ENCODE measurements around the gene FABP3.
A peak's percentile ranks its signal among the peaks of the same experiment; 100 is the strongest.

FABP3 gene

DNA sequence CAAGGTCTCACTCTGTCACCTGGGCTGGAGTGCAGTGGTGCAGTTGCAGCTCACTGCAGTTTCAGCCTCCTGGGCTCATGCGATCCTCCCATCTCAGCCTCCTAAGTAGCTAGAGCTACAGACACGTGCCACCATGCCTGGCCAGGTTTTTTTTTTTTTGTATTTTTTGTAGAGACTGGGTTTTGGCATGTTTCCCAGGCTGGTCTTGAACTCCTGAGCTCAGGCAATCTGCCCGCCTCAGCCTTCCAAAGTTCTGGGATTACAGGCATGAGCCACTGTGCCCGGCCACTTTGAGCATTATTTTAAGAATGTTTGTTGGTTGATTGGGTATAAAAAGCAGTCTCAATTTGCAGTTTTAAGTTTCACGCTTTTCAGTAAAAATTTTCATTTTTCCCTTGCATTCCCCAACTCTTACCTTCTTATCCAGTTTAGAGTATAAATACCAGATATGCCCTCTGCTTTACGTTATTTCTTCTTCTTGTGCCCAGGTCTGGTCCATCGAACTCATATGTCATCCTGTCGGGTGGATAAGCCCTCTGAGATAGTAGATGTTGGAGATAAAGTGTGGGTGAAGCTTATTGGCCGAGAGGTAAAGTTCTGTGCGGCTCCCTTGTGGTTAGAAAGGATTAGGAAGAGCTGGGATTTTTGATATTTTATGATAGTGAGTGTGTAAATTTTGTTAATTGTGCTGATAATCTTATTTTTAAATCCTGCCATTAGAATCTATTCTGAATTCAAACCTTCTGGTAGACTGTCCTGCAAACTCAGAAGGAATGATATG, 36.0 kb downstream of the FABP3 start:
- no peaks in the 10 kb centered on the region for H3K36me3 ChIP-seq (ENCODE audit: insufficient read depth)
- H3K79me2 ChIP-seq (ENCODE audit: insufficient read depth, low read depth): no peaks in the 10 kb centered on the region
- no peak overlapping the region for H2AFZ ChIP-seq (ENCODE audit: low read depth)
- TF ChIP-seq, protein P1, sequence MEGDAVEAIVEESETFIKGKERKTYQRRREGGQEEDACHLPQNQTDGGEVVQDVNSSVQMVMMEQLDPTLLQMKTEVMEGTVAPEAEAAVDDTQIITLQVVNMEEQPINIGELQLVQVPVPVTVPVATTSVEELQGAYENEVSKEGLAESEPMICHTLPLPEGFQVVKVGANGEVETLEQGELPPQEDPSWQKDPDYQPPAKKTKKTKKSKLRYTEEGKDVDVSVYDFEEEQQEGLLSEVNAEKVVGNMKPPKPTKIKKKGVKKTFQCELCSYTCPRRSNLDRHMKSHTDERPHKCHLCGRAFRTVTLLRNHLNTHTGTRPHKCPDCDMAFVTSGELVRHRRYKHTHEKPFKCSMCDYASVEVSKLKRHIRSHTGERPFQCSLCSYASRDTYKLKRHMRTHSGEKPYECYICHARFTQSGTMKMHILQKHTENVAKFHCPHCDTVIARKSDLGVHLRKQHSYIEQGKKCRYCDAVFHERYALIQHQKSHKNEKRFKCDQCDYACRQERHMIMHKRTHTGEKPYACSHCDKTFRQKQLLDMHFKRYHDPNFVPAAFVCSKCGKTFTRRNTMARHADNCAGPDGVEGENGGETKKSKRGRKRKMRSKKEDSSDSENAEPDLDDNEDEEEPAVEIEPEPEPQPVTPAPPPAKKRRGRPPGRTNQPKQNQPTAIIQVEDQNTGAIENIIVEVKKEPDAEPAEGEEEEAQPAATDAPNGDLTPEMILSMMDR (conservative IDR thresholded peaks at IDR 0.05; ENCODE audit: low read depth, low read length): no peak
- H3K9ac ChIP-seq: no peak overlapping the region
- H3K27me3 ChIP-seq (ENCODE audit: insufficient read depth, low read depth): no peaks in the 10 kb centered on the region
- no peak overlapping the region for H3K4me3 ChIP-seq (IDR thresholded peaks at IDR 0.05; ENCODE audit: insufficient read depth, low read depth, low read length)
- no peak overlapping the region for H3K27ac ChIP-seq
- H3K4me1 ChIP-seq (ENCODE audit: low read depth, poor library complexity, severe bottlenecking): peaks cover 12% of the 10 kb centered on the region
- no peaks in the 10 kb centered on the region for H4K20me1 ChIP-seq (ENCODE audit: insufficient read depth)
- no peak overlapping the region for H3K4me2 ChIP-seq

GRCh38 chr1:31335007-31335406, 37.9 kb downstream of the FABP3 start:
- H3K4me3 ChIP-seq (IDR thresholded peaks at IDR 0.05; ENCODE audit: insufficient read depth, low read depth, low read length): no peak overlapping the region
- no peaks in the 10 kb centered on the region for H3K27me3 ChIP-seq (ENCODE audit: insufficient read depth, low read depth)
- TF ChIP-seq, protein P1 (conservative IDR thresholded peaks at IDR 0.05; ENCODE audit: low read depth, low read length): peak; percentile 52; the same call in 1 of the 2 replicates
- no peak overlapping the region for H3K4me2 ChIP-seq
- no peak overlapping the region for H3K27ac ChIP-seq
- H4K20me1 ChIP-seq (ENCODE audit: insufficient read depth): no peaks in the 10 kb centered on the region
- no peak overlapping the region for H2AFZ ChIP-seq (ENCODE audit: low read depth)
- no peaks in the 10 kb centered on the region for H3K79me2 ChIP-seq (ENCODE audit: insufficient read depth, low read depth)
- no peaks in the 10 kb centered on the region for H3K36me3 ChIP-seq (ENCODE audit: insufficient read depth)
- no peak overlapping the region for H3K9ac ChIP-seq
- H3K4me1 ChIP-seq (ENCODE audit: low read depth, poor library complexity, severe bottlenecking): peaks cover 8% of the 10 kb centered on the region

DNA sequence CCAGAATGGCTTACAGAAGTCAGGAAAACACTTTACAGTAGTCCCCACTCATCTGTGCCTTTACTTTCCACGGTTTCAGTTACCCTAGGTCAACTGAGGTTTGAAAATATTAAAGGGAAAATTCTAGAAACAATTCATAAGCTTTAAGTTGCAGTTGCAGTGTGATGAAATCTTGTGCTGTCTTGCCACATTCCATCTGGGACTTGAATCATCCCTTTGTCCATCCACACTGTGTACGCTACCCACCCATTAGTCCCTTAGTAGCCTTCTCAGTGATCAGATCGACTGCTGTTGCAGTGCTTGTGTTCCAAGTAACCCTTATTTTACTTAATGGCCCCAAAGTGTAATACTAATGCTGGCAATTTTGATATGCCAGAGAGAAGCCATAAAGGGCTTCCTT, 45.5 kb downstream of the FABP3 start:
- no peaks in the 10 kb centered on the region for H4K20me1 ChIP-seq (ENCODE audit: insufficient read depth)
- no peaks in the 10 kb centered on the region for H3K36me3 ChIP-seq (ENCODE audit: insufficient read depth)
- no peaks in the 10 kb centered on the region for H3K4me1 ChIP-seq (ENCODE audit: low read depth, poor library complexity, severe bottlenecking)
- no peak overlapping the region for H3K9ac ChIP-seq
- no peaks in the 10 kb centered on the region for H3K27me3 ChIP-seq (ENCODE audit: insufficient read depth, low read depth)
- no peak overlapping the region for H3K4me3 ChIP-seq (IDR thresholded peaks at IDR 0.05; ENCODE audit: insufficient read depth, low read depth, low read length)
- no peak overlapping the region for H2AFZ ChIP-seq (ENCODE audit: low read depth)
- H3K79me2 ChIP-seq (ENCODE audit: insufficient read depth, low read depth): no peaks in the 10 kb centered on the region
- H3K27ac ChIP-seq: no peak overlapping the region
- H3K4me2 ChIP-seq: no peak overlapping the region
- TF ChIP-seq, protein P1 (conservative IDR thresholded peaks at IDR 0.05; ENCODE audit: low read depth, low read length): no peak

- no peak overlapping the region for H3K9ac ChIP-seq
- no peak overlapping the region for H3K4me3 ChIP-seq (IDR thresholded peaks at IDR 0.05; ENCODE audit: insufficient read depth, low read depth, low read length)
- no peak overlapping the region for H3K4me2 ChIP-seq
- no peak overlapping the region for H2AFZ ChIP-seq (ENCODE audit: low read depth)
- no peaks in the 10 kb centered on the region for H3K79me2 ChIP-seq (ENCODE audit: insufficient read depth, low read depth)
- no peaks in the 10 kb centered on the region for H3K36me3 ChIP-seq (ENCODE audit: insufficient read depth)
- TF ChIP-seq, protein P1 (conservative IDR thresholded peaks at IDR 0.05; ENCODE audit: low read depth, low read length): no peak
- H4K20me1 ChIP-seq (ENCODE audit: insufficient read depth): no peaks in the 10 kb centered on the region
- H3K4me1 ChIP-seq (ENCODE audit: low read depth, poor library complexity, severe bottlenecking): no peaks in the 10 kb centered on the region
- no peak overlapping the region for H3K27ac ChIP-seq
- H3K27me3 ChIP-seq (ENCODE audit: insufficient read depth, low read depth): no peaks in the 10 kb centered on the region
These were observed 46.4 kb downstream of the FABP3 start for GRCh38 chr1:31326461-31326860.

All from KMS-11 (cell line).